Retinal pigment epithelial cell (primary cell): ENCODE results near the gene TNFRSF11A.

Experiments used
- DNase-seq: peaks from one replicate; pipeline ENCODE4 v3.0.0-alpha.2; 2010; ENCODE audit warnings: low read depth
- H3K4me3 ChIP-seq: 2 replicates; pipeline ENCODE4 v1.5.1; 2011; ENCODE audit warnings: mild to moderate bottlenecking, low read length, control low read depth, moderate library complexity
- CTCF ChIP-seq: conservative IDR thresholded peaks from 2 replicates; pipeline ENCODE4 v1.5.1; 2011; ENCODE audit warnings: low read depth, low read length, control low read depth, inconsistent platforms

The TNFRSF11A gene

GRCh38 chr18:62338446-62339105, 13.5 kb downstream of the TNFRSF11A start:
- H3K4me3 ChIP-seq = no peak overlapping the region
- TF ChIP-seq CTCF = no peak
- DNase-seq = no peak

DNA sequence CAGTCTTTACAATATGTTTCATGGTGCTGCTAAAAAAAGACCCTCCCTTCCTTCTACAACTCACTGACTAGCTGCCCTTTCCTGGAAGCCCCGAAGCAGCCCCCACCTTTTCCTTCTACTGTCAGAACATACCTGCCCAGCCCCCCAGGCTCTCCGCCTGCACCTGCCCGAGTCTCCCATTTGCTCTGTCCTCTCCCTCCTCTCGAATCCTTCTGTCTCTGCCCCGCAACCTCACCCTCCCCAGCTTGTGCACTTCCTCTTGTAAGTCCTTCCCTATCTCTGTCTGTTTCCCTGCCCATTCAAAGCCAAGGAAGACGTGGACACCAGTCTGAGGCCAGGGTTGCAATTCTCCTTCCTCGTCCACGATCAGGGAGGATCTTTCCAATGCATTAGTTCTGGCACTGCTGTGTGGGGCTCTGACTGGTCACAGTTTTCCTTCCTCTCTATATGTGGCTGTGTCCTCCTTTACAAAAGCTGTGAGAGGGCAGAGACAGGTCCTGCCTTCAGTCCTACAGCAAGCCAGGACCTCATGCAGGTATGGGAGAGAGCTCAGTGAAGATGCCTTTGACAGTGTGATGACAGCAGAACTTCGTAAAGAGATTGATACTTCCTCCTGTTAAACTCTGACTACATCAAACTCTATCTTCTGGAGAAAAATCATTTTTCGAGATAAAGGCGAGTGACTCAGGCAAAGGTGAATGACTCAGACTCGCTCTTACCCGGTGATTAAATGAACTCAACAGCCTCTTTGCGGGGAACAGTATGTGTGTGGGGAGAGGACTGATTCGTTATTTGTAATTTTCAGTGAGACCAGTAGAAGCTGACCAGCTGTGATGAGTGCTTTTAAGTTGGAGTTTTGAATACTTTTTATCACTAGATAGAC, 14.2 kb downstream of the TNFRSF11A start:
- TF ChIP-seq CTCF = no peak
- no peak overlapping the region for H3K4me3 ChIP-seq
- no peak for DNase-seq

GRCh38 chr18:62340996-62341395, 15.9 kb downstream of the TNFRSF11A start:
- H3K4me3 ChIP-seq = no peak overlapping the region
- no peak for TF ChIP-seq CTCF
- DNase-seq = no peak

DNA sequence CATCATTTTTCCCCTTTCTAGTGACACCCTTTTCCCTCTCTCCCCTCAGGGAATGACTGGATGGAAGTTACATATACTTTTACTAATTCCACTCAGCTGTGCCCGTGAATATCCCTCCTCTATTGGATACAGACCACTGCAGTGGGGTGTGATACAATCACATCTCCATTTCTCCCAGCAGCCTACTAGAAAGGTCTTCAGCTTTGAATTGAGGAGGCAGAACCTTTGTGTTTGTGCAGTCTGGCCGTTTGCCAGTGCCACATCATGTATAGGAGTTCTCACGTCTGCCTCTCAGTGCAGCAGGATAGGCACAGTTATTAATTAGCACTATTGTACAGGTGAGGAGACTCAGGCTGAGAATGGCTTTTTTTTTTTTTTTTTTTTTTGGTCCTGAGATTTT, 16.4 kb downstream of the TNFRSF11A start:
- no peak overlapping the region for H3K4me3 ChIP-seq
- no peak for DNase-seq

DNA sequence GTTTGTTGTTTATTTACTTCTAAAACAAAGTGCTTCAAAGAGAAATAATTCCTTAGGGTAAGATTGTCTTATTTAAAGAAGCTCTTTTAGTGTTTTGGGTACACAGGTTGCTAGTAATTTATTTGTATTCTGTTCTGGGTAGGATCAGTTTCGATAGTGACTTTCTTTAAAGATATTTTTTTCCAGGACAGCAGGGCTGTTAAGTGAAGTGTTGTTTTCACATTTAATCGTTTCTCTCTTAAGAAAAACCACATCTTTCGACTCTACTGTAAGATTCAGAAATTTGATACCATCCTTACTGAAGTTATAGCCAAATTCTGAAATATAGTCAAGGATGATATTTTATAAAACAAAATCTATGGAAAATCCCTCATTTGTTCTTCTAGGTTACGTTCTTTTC, 17.8 kb downstream of the TNFRSF11A start:
- no peak for TF ChIP-seq CTCF
- DNase-seq = no peak
- no peak overlapping the region for H3K4me3 ChIP-seq

More for the DNA sequence above, 16.4 kb downstream of the TNFRSF11A start:
- no peak for TF ChIP-seq CTCF

DNA sequence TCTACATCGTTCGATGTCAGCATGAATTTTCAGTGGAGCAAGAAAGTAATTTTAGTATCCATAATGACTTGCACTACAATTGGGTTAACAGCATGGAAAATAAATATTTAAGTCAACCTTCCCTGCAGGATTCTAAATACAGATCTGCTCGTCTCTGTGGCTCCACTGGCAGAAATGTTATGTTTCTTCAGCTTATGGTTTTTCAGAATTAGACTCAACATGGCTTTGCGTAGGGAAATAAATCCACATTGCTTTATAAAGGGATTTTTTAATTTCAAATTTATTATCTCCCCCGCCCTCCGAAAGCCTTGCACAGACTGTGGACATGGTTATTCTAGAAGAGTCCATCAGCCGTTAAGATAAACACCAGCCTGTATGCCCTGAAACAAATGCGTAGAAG, 18.2 kb downstream of the TNFRSF11A start:
- TF ChIP-seq CTCF = no peak
- no peak overlapping the region for H3K4me3 ChIP-seq
- DNase-seq = no peak
